Uterus (tissue), 2 donors: ENCODE data around the gene TFPI.

Source experiments
- POLR2A ChIP-seq, 2 donors: fragments of 450-650 bp; IDR thresholded peaks; one replicate each; pipeline ENCODE4 v1.6.1; 2016; ENCODE audit warnings: antibody characterized with exemption in 2 of 2, mild to moderate bottlenecking in 1 of 2, moderate library complexity in 1 of 2
- TF ChIP-seq, protein P1 (sequence below), 4 experiments: fragments of 200-600 bp in 2 of 4; fragments of 450-650 bp in 2 of 4; sonication (generic) in 2 of 4; IDR thresholded peaks; one replicate each; pipeline ENCODE4 v1.5.1; 2016 to 2019; ENCODE audit warnings: antibody characterized with exemption in 4 of 4, mild to moderate bottlenecking in 2 of 4, moderate library complexity in 1 of 4

DNA sequence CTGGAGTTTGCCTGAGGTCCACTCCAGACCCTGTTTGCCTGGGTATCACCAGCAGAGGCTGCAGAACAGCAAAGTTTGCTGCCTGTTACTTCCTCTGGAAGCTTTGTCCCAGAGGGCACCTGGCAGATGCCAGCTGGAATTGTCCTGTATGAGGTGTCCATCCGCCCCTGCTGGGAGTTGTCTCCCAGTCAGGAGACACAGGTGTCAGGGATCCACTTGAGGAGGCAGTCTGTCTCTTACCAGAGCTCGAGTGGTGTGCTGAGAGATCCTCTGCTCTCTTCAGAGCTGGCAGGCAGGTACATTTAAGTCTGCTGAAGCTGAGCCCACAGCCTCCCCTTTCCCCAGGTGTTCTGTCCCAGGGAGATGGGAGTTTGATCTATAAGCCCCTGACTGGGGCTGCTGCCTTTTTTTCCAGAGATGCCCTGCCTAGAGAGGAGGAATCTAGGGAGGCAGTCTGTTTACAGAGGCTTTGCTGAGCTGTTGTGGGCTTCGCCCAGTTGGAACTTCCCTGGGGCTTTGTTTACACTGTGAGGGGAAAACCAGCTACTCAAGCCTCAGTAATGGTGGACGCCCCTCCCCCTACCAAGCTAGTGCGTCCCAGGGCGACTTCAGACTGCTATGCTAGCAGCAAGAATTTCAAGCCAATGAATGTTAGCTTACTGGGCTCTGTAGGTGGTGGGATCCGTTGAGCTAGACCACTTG is 34.7 kb downstream of the TFPI start:
- TF ChIP-seq, protein P1, sequence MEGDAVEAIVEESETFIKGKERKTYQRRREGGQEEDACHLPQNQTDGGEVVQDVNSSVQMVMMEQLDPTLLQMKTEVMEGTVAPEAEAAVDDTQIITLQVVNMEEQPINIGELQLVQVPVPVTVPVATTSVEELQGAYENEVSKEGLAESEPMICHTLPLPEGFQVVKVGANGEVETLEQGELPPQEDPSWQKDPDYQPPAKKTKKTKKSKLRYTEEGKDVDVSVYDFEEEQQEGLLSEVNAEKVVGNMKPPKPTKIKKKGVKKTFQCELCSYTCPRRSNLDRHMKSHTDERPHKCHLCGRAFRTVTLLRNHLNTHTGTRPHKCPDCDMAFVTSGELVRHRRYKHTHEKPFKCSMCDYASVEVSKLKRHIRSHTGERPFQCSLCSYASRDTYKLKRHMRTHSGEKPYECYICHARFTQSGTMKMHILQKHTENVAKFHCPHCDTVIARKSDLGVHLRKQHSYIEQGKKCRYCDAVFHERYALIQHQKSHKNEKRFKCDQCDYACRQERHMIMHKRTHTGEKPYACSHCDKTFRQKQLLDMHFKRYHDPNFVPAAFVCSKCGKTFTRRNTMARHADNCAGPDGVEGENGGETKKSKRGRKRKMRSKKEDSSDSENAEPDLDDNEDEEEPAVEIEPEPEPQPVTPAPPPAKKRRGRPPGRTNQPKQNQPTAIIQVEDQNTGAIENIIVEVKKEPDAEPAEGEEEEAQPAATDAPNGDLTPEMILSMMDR (IDR thresholded peaks at IDR 0.05), result no peak
- no peak for TF ChIP-seq POLR2A (IDR thresholded peaks at IDR 0.05)
